IPS-15b (cell line): ENCODE measurements around the gene COQ10B.
"Not testable (repeated sequence)": the region's sequence is repeated elsewhere in the genome, so short reads cannot be mapped to it uniquely, and the experiment has no call there.

Experiments
- H3K27me3 ChIP-seq: one replicate; pipeline ENCODE4 v1.6.1; 2013; ENCODE audit warnings: low read length; ENCODE audit not compliant: control insufficient read depth, insufficient read depth
- H3K36me3 ChIP-seq: one replicate; pipeline ENCODE4 v1.6.1; 2013; ENCODE audit warnings: low read length; ENCODE audit not compliant: control insufficient read depth, insufficient read depth
- H3K4me1 ChIP-seq: one replicate; pipeline ENCODE4 v1.6.1; 2013; ENCODE audit warnings: mild to moderate bottlenecking, low read length; ENCODE audit not compliant: control insufficient read depth, insufficient read depth
- H3K4me3 ChIP-seq: one replicate; pipeline ENCODE4 v1.5.1; 2013; ENCODE audit warnings: low read depth, low read length
- H3K9ac ChIP-seq: one replicate; pipeline ENCODE4 v1.6.1; 2013; ENCODE audit warnings: low read depth, mild to moderate bottlenecking, low read length
- H3K9me3 ChIP-seq: one replicate; pipeline ENCODE4 v1.6.1; 2013; ENCODE audit warnings: mild to moderate bottlenecking, low read length; ENCODE audit not compliant: control insufficient read depth, insufficient read depth

COQ10B gene

GRCh38 chr2:197453123-197453913 is at the start of gene COQ10B:
TSS of gene COQ10B (plus strand) at chr2:197453552. CDS start at chr2:197453561, 9 bp downstream.
- Histone ChIP-seq H3K36me3 (no peaks in the 10 kb centered on the region), H3K9me3 (no peaks in the 10 kb centered on the region), H3K9ac (peak within 1 kb of the TSS; percentile 95), H3K4me1 (no peaks in the 10 kb centered on the region), H3K4me3 (peak within 1 kb of the TSS; percentile 99), H3K27me3 (no peaks in the 10 kb centered on the region)

- Histone ChIP-seq H3K27me3 (no peaks in the 10 kb centered on the region), H3K9me3 (no peaks in the 10 kb centered on the region), H3K9ac (no peak overlapping the region), H3K4me3 (no peak overlapping the region), H3K4me1 (no peaks in the 10 kb centered on the region), H3K36me3 (peaks cover 42% of the 10 kb centered on the region)
Observed at GRCh38 chr2:197405582-197405981, 47.8 kb upstream of the COQ10B start.

DNA sequence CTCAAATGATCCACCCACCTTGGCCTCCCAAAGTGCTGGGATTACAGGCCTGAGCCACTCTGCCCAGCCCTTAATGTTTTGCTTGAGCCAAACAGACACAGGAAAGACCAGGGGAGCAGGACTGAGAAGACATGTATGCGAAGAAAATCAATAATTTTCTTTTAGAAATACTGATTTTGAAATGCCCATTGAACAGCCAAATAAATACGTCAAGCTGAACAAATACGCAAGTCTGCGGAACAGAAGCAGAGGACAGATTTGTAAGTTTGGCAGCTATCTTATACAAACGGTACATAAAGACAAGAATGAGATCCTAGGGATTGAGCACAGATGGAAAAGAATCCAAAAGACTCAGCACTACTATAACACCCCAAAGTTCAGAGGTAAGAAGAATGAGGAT is 39.3 kb upstream of the COQ10B start:
- no peaks in the 10 kb centered on the region for H3K27me3 ChIP-seq
- no peaks in the 10 kb centered on the region for H3K4me1 ChIP-seq
- no peak overlapping the region for H3K9ac ChIP-seq
- no peaks in the 10 kb centered on the region for H3K9me3 ChIP-seq
- H3K4me3 ChIP-seq = no peak overlapping the region
- peaks cover 54% of the 10 kb centered on the region for H3K36me3 ChIP-seq

DNA sequence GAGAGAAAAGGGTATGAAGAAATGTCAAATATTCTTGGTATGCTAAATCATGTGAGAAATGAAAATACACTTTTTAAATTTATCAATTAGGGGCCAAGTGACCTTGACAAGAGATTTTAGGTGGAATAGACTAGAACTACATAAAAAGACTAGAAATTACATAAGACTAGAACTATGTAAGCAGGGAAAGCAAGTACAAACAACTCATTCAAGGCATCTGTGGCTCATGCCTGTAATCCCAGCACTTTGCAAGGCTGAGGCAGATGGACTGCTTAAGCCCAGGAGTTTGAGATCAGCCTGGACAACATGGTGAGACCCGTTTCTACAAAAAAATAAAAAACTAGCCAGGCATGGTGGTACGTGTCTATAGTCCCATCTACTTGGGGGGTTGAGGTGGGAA is 38.8 kb upstream of the COQ10B start:
- Histone ChIP-seq H3K36me3 (peaks cover 50% of the 10 kb centered on the region), H3K4me1 (no peaks in the 10 kb centered on the region), H3K9ac (no peak overlapping the region), H3K4me3 (no peak overlapping the region), H3K27me3 (no peaks in the 10 kb centered on the region), H3K9me3 (no peaks in the 10 kb centered on the region)

- Histone ChIP-seq H3K9ac (no peak overlapping the region), H3K36me3 (peaks cover 41% of the 10 kb centered on the region), H3K9me3 (no peaks in the 10 kb centered on the region), H3K27me3 (no peaks in the 10 kb centered on the region), H3K4me1 (no peaks in the 10 kb centered on the region), H3K4me3 (no peak overlapping the region)
Observed at GRCh38 chr2:197416268-197416667, 37.1 kb upstream of the COQ10B start.

DNA sequence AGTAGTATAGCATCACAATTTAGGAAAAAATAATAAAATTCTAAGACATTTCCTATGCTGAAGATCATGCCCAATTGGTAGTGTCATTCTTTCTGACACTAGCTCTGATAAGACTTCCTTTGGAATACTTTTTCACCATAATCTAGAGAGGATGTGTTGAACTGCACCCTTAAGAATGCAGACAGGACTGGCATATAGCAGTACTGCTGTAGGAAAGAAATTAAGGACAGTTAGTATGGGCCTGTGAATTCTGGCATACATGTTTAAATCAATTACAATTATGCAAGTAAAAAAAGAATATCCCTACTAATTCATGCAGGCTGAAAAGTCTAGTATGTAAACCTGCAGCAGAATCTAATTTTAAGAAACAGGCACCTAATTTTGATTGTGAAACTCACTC is 33.9 kb upstream of the COQ10B start:
- H3K4me1 ChIP-seq = no peaks in the 10 kb centered on the region
- no peaks in the 10 kb centered on the region for H3K27me3 ChIP-seq
- no peak overlapping the region for H3K4me3 ChIP-seq
- H3K9ac ChIP-seq = no peak overlapping the region
- peaks cover 32% of the 10 kb centered on the region for H3K36me3 ChIP-seq
- no peaks in the 10 kb centered on the region for H3K9me3 ChIP-seq

DNA sequence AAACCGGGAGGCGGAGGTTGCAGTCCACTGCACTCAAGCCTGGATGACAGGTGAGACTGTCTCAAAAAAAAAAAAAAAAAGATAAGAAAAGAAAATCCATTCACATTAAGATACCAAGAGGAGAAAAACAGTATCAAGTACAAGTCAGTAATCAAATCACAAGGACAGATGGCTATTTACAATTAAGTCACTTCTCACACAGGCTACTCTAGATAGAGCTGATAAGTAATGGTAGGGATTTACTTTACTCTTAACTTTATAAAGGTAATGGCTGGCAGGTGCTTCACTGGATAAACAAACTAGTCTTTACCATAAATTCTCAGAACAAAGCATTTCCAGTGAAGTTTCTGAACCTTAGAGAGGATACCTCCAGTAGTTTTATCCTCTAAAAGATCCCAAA is 30.0 kb upstream of the COQ10B start:
- no peaks in the 10 kb centered on the region for H3K9me3 ChIP-seq
- H3K4me3 ChIP-seq = no peak overlapping the region
- no peaks in the 10 kb centered on the region for H3K27me3 ChIP-seq
- peaks cover 9% of the 10 kb centered on the region for H3K36me3 ChIP-seq
- no peak overlapping the region for H3K9ac ChIP-seq
- H3K4me1 ChIP-seq = no peaks in the 10 kb centered on the region

GRCh38 chr2:197425550-197425949 is 27.8 kb upstream of the COQ10B start:
- Histone ChIP-seq H3K4me3 (no peak overlapping the region), H3K27me3 (no peaks in the 10 kb centered on the region), H3K36me3 (peaks cover 4% of the 10 kb centered on the region), H3K9ac (no peak overlapping the region), H3K4me1 (no peaks in the 10 kb centered on the region), H3K9me3 (no peaks in the 10 kb centered on the region)

- H3K4me1 ChIP-seq = no peaks in the 10 kb centered on the region
- no peak overlapping the region for H3K4me3 ChIP-seq
- no peak overlapping the region for H3K9ac ChIP-seq
- no peaks in the 10 kb centered on the region for H3K36me3 ChIP-seq
- H3K27me3 ChIP-seq = no peaks in the 10 kb centered on the region
- H3K9me3 ChIP-seq = no peaks in the 10 kb centered on the region
Observed at GRCh38 chr2:197426723-197427603, 26.4 kb upstream of the COQ10B start.

GRCh38 chr2:197427986-197428385 is 25.4 kb upstream of the COQ10B start:
- H3K9me3 ChIP-seq = no peaks in the 10 kb centered on the region
- no peaks in the 10 kb centered on the region for H3K36me3 ChIP-seq
- no peak overlapping the region for H3K4me3 ChIP-seq
- H3K27me3 ChIP-seq = no peaks in the 10 kb centered on the region
- H3K9ac ChIP-seq = no peak overlapping the region
- H3K4me1 ChIP-seq = peaks cover under 1% of the 10 kb centered on the region

- Histone ChIP-seq H3K4me1 (peaks cover 3% of the 10 kb centered on the region), H3K9ac (no peak overlapping the region), H3K4me3 (no peak overlapping the region), H3K36me3 (no peaks in the 10 kb centered on the region), H3K27me3 (no peaks in the 10 kb centered on the region), H3K9me3 (no peaks in the 10 kb centered on the region)
Observed at GRCh38 chr2:197431858-197432257, 21.5 kb upstream of the COQ10B start.

GRCh38 chr2:197432527-197432926 is 20.8 kb upstream of the COQ10B start:
- not testable (repeated sequence) for H3K4me3 ChIP-seq, H3K9ac ChIP-seq, H3K9me3 ChIP-seq, H3K27me3 ChIP-seq, H3K36me3 ChIP-seq, H3K4me1 ChIP-seq
